HG02588 (cell line): ENCODE results near the gene LCK.
"Not testable (repeated sequence)": the region's sequence is repeated elsewhere in the genome, so short reads cannot be mapped to it uniquely, and the experiment has no call there.

Source experiments
- ATAC-seq: cut with Tn5 transposase; IDR thresholded peaks from one replicate; pipeline ENCODE4 v1.9.1; 2021; ENCODE audit warnings: mild to moderate bottlenecking, moderate library complexity; ENCODE audit not compliant: unreplicated experiment

The LCK gene

GRCh38 chr1:32272557-32273390 lies 21.7 kb downstream of the LCK start:
- no peak for ATAC-seq

GRCh38 chr1:32273391-32274208 lies 22.5 kb downstream of the LCK start:
- ATAC-seq, result no peak

- no peak for ATAC-seq
These were observed 23.7 kb downstream of the LCK start for GRCh38 chr1:32274646-32275340.

GRCh38 chr1:32275424-32275823 lies 24.4 kb downstream of the LCK start:
- ATAC-seq, result no peak

DNA sequence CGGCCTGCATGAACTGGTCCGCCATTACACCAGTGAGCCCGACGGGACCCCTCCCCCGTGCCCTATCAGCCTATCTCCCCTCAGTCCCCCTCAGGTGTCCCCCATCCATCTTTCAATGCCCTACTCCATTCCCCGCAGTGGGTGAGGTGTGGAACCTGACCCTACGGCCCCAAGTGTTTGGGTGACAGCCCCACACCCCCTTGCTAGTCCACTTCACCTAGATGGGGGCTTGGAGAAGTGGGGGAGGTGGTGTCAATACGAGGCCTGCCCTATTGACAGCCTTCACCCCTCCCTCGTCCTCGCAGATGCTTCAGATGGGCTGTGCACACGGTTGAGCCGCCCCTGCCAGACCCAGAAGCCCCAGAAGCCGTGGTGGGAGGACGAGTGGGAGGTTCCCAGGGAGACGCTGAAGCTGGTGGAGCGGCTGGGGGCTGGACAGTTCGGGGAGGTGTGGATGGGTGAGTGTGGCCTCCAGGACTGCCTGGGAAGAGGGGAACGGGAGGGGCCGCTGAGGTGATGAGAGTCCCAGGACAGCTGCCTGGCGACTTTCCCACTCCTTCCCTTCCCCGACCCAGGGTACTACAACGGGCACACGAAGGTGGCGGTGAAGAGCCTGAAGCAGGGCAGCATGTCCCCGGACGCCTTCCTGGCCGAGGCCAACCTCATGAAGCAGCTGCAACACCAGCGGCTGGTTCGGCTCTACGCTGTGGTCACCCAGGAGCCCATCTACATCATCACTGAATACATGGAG lies 25.1 kb downstream of the LCK start:
- ATAC-seq, result no peak

GRCh38 chr1:32284777-32285176 lies 33.7 kb downstream of the LCK start:
- not testable (repeated sequence) for ATAC-seq

DNA sequence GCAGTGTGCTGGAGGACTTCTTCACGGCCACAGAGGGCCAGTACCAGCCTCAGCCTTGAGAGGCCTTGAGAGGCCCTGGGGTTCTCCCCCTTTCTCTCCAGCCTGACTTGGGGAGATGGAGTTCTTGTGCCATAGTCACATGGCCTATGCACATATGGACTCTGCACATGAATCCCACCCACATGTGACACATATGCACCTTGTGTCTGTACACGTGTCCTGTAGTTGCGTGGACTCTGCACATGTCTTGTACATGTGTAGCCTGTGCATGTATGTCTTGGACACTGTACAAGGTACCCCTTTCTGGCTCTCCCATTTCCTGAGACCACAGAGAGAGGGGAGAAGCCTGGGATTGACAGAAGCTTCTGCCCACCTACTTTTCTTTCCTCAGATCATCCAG lies 34.6 kb downstream of the LCK start:
- ATAC-seq, result no peak

DNA sequence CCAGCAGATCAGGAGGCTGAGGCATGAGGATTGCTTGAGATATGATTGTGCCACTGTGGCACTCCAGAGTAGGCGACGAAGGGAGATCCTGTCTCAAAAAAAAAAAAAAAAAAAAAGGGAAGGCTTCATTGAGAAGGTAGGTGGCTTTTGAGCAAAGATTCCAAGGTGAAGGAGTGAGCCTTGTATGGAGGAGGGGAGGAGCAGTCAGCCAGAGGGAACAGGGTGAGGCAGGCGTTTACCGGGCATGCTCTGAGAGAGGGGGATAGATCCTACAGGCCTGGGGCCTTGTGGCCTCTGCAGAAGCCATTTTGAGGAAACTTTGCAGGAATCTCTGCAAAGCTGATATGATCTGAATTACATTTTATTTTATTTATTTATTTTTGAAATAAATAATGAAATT lies 35.7 kb downstream of the LCK start:
- ATAC-seq, result no peak

- no peak for ATAC-seq
These were observed 38.2 kb downstream of the LCK start for GRCh38 chr1:32289256-32289655.

DNA sequence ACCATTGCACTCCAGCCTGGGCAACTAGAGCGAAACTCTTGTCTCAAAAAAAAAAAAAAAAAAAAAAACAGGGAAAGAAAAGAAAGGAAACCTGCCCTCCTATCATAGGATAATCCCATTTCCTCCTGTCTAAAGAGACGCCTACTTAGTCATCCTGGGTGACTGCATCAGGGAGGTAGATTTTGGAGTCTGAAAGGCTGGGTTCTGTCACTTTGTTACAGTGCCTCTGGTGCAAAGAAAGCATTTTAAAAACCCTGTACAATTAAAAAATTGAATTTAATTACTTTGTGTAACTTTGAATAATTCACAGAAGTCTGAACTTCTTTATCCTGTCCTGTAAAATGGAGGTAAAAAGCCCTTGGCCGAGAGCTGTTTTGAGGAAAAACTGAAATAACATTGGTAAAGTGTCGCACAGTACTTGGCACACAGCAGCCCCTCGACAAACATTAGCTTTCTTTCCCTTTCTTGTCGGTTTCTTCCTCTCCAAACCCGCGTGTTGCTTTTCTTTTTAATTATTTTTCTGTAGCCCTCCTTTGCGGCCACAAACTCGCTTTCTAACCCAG lies 40.2 kb downstream of the LCK start:
- ATAC-seq, result no peak

DNA sequence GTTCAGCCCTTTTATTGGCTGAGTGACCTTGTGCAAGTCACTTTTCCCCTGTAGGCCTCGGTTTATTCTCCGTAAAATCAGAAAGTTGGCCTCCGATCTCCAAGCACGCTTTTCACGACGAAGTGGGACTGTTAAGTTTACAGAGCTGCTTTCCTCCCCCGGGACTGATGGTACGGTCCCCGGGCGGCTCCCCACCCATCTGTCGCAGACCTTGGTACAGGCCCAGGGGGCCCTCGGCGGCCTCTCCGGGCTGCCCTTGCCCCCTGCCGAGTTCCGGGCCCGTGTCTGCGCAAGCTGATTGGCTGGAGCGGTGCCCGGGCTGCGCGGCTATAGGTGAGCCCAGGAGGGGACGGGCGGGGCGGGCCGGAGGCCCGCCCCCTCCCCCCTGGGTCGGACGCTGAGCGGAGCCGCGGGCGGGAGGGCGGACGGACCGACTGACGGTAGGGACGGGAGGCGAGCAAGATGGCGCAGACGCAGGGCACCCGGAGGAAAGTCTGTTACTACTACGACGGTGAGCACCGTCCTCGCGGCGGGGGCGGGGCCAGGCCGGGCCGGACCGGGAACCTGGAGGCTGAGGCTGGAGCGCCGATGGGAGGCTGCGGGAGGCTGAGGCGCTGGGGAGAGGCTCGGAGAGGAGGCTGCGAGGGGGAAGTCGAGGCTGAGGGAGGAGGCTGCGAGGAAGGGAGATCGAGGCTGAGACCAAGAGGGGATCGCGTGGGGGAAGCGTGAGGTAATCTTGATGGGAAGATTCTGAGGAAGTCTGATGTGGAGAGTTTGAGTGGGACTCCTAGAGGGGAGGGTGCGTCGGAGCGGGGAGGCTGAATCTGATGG lies 40.9 kb downstream of the LCK start, which contains the start of gene HDAC1:
Gene HDAC1, plus strand, starts transcription at position 376 of the 831 bp plus-strand sequence. Its CDS starts 87 bp downstream, at position 463.
- ATAC-seq, result peak; percentile 97

DNA sequence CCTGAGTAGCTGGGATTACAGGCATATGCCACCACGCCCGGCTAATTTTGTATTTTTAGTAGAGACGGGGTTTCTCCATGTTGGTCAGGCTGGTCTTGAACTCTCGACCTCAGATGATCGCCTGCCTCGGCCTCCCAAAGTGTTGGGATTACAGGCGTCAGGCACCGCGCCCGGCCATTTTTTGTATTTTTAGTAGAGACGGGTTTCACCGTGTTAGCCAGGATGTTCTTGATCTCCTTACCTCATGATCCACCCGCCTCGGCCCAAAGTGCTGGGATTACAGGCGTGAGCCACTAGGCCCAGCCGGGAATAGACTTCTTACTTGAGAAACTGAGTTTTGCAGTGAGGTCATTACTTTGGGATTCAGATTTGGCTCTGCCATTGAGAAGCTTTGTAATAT lies 47.1 kb downstream of the LCK start:
- not testable (repeated sequence) for ATAC-seq

GRCh38 chr1:32299327-32299726 lies 48.3 kb downstream of the LCK start:
- ATAC-seq, result no peak

DNA sequence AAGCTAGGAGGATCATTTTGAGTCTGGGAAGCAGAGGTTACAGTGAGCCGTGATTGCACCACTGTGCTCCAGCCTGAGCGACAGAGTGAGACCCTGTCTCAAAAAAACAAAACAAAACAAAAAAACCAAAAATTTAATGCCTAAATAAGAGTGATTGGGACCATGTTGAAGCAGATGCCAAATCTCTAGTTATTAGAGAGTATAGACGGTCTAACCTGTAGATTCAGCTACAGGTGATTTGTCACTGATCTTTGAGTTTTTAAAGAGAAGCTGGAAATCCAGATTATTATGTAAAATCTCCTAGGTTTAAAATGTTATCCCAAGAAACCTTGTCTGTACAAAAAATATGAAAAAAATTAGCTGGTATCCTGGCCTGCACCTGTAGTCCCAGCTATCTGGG lies 52.3 kb downstream of the LCK start:
- no peak for ATAC-seq

DNA sequence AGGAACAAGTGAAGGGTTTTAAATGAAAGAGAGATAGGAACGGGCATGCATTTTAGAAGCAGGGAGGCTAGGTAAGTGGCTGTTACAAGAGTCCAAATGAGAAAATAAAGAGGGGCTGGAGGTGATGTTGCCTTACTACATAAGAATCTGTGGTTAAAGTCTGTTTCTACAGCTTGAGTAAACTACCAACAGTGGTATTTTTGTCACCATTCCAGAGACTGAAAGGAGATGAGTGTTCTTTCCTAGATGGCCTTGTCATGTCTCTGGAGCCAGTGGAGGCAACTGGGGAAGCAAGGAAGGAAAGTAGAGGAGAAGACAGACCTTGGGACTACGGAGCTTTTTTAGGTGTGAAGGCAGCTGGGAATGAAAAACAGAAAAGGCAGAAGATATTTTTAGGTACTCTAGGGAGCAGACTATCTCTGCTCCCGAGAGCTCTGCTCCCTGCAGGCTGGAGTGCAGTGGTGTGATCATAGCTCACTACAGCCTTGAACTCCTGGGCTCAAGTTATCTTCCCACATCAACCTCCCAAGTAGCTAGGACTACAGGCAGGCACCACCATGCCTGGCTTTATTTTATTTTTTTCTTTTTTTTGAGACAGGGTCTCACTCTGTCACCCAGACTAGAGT lies 53.0 kb downstream of the LCK start:
- ATAC-seq, result no peak

DNA sequence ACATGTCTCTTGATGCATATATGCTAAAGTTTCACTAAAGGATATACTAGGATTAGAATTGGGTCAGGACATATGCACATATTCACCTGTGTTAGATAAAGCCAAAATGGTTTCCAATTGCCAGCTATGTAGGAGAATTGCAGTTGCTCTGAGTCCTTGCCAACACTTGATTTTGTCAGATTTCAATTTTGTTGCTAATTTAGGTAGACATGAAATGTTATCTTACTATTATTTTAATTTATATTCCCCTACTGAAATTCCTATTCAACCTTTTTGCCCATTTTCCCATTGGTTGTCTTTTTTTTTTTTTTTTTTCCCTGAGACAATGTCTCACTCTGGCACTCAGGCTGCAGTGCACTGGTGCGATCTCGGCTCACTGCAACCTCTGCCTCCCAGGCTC lies 54.2 kb downstream of the LCK start:
- ATAC-seq, result no peak

DNA sequence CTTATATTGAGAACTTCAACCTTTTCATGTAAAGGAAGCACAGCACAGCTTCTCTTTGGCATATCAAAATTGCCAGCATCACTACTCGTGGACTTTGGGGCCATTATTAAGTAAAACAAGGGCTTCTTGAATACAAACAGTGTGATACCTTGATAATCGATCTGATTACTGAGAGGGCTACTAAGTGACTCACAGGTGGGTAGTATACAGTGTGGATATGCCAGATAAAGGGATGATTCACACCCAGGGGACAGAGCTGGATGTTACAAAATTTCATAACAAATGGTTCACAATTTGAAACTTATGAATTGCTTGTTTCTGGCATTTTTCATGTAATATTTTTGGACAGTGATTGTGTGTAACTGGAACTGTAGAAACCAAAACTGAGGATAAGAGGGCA lies 56.3 kb downstream of the LCK start:
- ATAC-seq, result no peak

GRCh38 chr1:32309960-32310359 lies 58.9 kb downstream of the LCK start:
- ATAC-seq, result no peak
